Peyer's patch (tissue), 4 donors: ENCODE data around the gene ATXN2L. TPM values are rescaled to one million over a fixed set of nuclear protein-coding genes. Genes with fewer than 3 reads are reported as not detected.

Source experiments
- DNase-seq, 3 donors: peaks; one replicate each; pipeline ENCODE4 v3.0.0-alpha.2; 2017 to 2019
- H3K27ac ChIP-seq, 4 donors: fragments of 200-600 bp; sonication (generic); one replicate each; pipeline ENCODE4 v1.5.1; 2016 to 2019
- H3K27me3 ChIP-seq, 2 donors: fragments of 200-600 bp; sonication (generic); one replicate each; pipeline ENCODE4 v1.5.1; 2019
- H3K36me3 ChIP-seq, 3 donors: fragments of 200-600 bp; sonication (generic); one replicate each; pipeline ENCODE4 v1.5.1; 2016 to 2019
- H3K4me1 ChIP-seq, 4 donors: fragments of 200-600 bp; sonication (generic); one replicate each; pipeline ENCODE4 v1.5.1; 2016 to 2019
- H3K4me3 ChIP-seq, 4 donors: fragments of 200-600 bp; sonication (generic); 1 replicate in 3 of 4; 2 replicates in 1 of 4; pipeline ENCODE4 v1.5.1; 2016 to 2019; ENCODE audit warnings: mild to moderate bottlenecking in 1 of 4
- H3K9me3 ChIP-seq, 4 donors: fragments of 200-600 bp; sonication (generic); one replicate each; pipeline ENCODE4 v1.5.1; 2016 to 2019; ENCODE audit warnings: mild to moderate bottlenecking in 1 of 4
- CTCF ChIP-seq, 6 experiments: fragments of 450-650 bp in 4 of 6; fragments of 200-600 bp in 2 of 6; sonication (generic) in 1 of 6; IDR thresholded peaks; one replicate each; pipeline ENCODE4 v1.5.1; 2017 to 2019; ENCODE audit warnings: antibody characterized with exemption in 6 of 6, mild to moderate bottlenecking in 3 of 6, moderate library complexity in 1 of 6
- POLR2A ChIP-seq, 2 donors: fragments of 450-650 bp; IDR thresholded peaks; one replicate each; pipeline ENCODE4 v1.5.1; 2017; ENCODE audit warnings: antibody characterized with exemption in 2 of 2, mild to moderate bottlenecking in 2 of 2, moderate library complexity in 2 of 2
- total RNA-seq, 4 donors: library from RNA; depleted of rRNA; stranded (reverse); fragments of >200 nt; gene quantifications; one replicate each; pipeline ENCODE4 v1.1.0, GENCODE V29; 2016

ATXN2L gene
- total RNA-seq, 4 donors from 2014 or later = 93.9 to 208 (median 160) TPM

DNA sequence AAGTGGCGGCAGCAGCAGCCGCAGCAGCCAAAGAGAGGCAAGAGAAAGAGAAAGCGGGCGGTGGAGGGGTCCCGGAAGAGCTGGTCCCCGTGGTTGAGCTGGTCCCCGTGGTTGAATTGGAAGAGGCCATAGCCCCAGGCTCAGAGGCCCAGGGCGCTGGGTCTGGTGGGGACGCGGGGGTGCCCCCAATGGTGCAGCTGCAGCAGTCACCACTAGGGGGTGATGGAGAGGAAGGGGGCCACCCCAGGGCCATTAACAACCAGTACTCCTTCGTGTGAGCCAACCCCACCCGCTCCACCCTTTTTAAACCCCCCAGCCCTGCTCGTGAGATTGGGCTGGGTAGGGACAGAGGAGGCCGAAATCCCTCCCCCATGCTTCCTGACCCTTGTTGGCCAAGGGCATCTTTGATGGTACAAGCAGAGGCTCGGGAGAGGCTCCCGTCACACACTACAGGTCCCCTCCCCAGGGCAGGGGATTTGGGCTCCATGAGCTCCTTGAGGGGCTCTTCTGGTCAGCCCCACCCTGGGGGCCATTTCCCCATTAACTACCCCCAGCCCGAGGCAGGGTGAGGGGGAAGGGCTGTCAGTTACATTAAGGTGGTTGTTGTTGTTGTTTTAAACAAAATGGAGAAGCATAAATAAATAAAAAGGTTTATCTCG is 50.9 kb downstream of the ATXN2L start:
- Histone ChIP-seq H3K9me3 (no peaks in the 10 kb centered on the region), H3K4me3 (no peak overlapping the region), H3K27ac (no peak overlapping the region), H3K4me1 (no peaks in the 10 kb centered on the region), H3K27me3 (no peaks in the 10 kb centered on the region), H3K36me3 (peaks cover 0 to 58% (median 0%) of the 10 kb centered on the region in 3 donors)
- no peak for TF ChIP-seq POLR2A (IDR thresholded peaks at IDR 0.05)
- peak; percentile 43 to 76 (median 68) for TF ChIP-seq CTCF (IDR thresholded peaks at IDR 0.05)
- peak in 2 of 3 donors; percentile 35 to 66 for DNase-seq

DNA sequence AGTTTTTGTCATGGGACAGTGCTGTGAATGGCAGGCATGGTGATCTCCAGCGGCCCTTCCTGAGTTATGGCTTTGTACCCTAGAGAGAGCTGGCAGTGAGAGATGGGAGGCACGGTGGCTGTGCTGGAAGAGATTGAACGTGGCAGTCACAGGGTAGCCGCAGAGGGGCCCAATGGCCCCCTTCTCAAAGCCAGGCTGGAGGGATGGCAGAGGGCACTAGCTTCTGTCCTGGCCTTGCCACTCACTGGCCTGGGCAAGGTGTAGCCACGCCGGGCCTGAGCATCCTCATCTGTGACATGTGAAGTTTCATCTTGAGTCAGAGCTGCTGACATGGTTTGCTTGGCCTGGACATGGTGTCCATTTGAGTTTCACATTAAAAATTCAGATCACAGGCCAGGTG is 51.6 kb downstream of the ATXN2L start:
- no peak for DNase-seq
- TF ChIP-seq CTCF (IDR thresholded peaks at IDR 0.05) = no peak
- TF ChIP-seq POLR2A (IDR thresholded peaks at IDR 0.05) = no peak
- Histone ChIP-seq H3K4me1 (peaks cover 0 to 6% (median 3%) of the 10 kb centered on the region in 4 donors), H3K36me3 (peaks cover 0 to 51% (median 0%) of the 10 kb centered on the region in 3 donors), H3K27me3 (no peaks in the 10 kb centered on the region), H3K4me3 (no peak overlapping the region), H3K27ac (no peak overlapping the region), H3K9me3 (no peaks in the 10 kb centered on the region)

DNA sequence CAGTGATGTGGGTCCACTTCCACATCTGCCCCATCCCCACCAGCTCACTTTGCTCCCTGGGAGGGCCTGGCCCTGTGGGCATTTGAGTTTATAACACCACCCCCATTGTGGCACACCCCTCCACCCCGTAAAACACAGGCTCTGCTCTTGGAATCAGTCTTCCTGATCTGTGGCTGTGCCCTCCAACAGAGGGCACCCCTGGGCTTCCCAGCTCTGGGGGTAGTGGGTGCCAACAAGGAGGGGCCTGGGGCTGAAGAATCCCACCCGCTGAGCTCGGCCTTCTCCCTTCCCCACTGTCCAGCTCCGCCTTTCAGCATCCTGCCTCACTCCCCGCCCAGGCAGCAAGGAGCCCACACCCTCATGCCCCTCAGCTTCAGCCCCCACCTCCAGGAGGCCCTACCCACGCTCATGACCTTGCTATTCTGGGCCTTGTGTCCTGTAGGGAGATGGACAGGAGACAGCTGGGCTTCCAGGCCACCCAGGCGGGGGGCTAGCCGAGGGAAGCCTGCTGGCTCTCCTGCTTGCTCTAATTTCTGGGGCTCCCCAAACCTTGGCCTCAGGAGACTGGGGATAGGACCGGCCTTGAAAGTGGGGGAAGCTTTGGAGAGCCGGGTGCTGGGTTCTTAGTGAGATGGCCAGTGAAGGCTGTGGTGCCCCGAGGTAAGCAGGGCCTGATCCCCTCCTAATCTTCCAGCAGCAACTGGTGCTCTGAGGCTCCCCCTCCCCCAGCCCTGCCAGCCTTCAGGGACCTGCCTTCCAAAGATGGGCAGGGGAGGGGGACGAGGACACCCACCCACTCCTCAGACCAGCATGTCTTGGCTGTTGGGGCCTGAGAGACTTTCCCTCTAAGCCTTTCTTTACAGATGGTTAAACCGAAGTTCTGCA is 52.6 kb downstream of the ATXN2L start:
- Histone ChIP-seq H3K9me3 (no peaks in the 10 kb centered on the region), H3K36me3 (peaks cover 0 to 41% (median 0%) of the 10 kb centered on the region in 3 donors), H3K4me1 (peaks cover 0 to 13% (median 5%) of the 10 kb centered on the region in 4 donors), H3K27ac (no peak overlapping the region), H3K27me3 (no peaks in the 10 kb centered on the region), H3K4me3 (no peak overlapping the region)
- TF ChIP-seq POLR2A (IDR thresholded peaks at IDR 0.05) = no peak
- TF ChIP-seq CTCF (IDR thresholded peaks at IDR 0.05) = no peak
- no peak for DNase-seq

GRCh38 chr16:28876019-28876659 is 53.3 kb downstream of the ATXN2L start:
- no peak overlapping the region for H3K27ac ChIP-seq
- H3K4me1 ChIP-seq = peaks cover 0 to 15% (median 6%) of the 10 kb centered on the region in 4 donors
- no peak for DNase-seq
- H3K27me3 ChIP-seq = no peaks in the 10 kb centered on the region
- no peaks in the 10 kb centered on the region for H3K9me3 ChIP-seq
- TF ChIP-seq POLR2A (IDR thresholded peaks at IDR 0.05) (no peak), CTCF (IDR thresholded peaks at IDR 0.05) (no peak)
- H3K4me3 ChIP-seq = no peak overlapping the region
- H3K36me3 ChIP-seq = peaks cover 0 to 34% (median 0%) of the 10 kb centered on the region in 3 donors

- peaks cover 0 to 24% (median 0%) of the 10 kb centered on the region in 3 donors for H3K36me3 ChIP-seq
- H3K4me1 ChIP-seq = peaks cover 0 to 15% (median 6%) of the 10 kb centered on the region in 4 donors
- TF ChIP-seq POLR2A (IDR thresholded peaks at IDR 0.05) (no peak), CTCF (IDR thresholded peaks at IDR 0.05) (no peak)
- no peak overlapping the region for H3K27ac ChIP-seq
- H3K9me3 ChIP-seq = no peaks in the 10 kb centered on the region
- H3K4me3 ChIP-seq = no peak overlapping the region
- DNase-seq = no peak
- no peaks in the 10 kb centered on the region for H3K27me3 ChIP-seq
Measured at GRCh38 chr16:28876973-28877654, 54.3 kb downstream of the ATXN2L start.
